Measurements from ENCODE around the gene PRPSAP2. TPM values are rescaled to one million over a fixed set of nuclear protein-coding genes. Genes with fewer than 3 reads are reported as not detected.

PRPSAP2 gene
- total RNA-seq, 4 donors from 2014 or later: 19.2 to 29.1 (median 22.3) TPM

DNA sequence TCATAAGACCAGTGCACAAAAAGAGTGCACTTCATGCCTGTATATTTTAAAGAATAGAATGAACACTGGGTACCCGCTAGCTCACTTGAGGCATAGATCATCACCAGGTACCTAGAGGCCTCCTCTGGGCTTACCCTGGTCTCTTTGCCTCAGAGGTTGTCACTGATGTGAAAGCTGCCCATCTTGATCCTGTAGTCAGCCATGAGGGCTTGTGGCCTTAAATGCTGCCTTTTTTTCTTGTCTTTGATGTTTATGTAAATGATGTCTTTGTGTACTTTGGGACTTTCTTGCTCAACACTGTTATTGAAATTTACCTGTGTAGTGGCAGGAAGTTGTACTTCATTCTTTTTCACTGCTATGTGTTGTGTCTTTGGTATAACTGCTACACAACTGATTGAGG, 67.3 kb downstream of the PRPSAP2 start:
- Histone ChIP-seq H3K9me3 (no peaks in the 10 kb centered on the region), H3K36me3 (peaks cover 8 to 31% (median 22%) of the 10 kb centered on the region in 4 donors), H3K4me3 (no peak overlapping the region), H3K27me3 (no peaks in the 10 kb centered on the region), H3K4me1 (peaks cover 13 to 34% (median 24%) of the 10 kb centered on the region in 4 donors), H3K27ac (replicated peaks in 1 of 4) (no peak overlapping the region)
- intact Hi-C loops (cut with DNase I): no loop called here
- DNase-seq (ENCODE audit: extremely low spot score): no peak
- WGBS: 89% methylated on average over 1 of the region's 1 CpG
- TF ChIP-seq POLR2A (IDR thresholded peaks at IDR 0.05; ENCODE audit: low read depth): no peak
- TF ChIP-seq POLR2AphosphoS5 (IDR thresholded peaks at IDR 0.05): no peak
- TF ChIP-seq, protein P1, sequence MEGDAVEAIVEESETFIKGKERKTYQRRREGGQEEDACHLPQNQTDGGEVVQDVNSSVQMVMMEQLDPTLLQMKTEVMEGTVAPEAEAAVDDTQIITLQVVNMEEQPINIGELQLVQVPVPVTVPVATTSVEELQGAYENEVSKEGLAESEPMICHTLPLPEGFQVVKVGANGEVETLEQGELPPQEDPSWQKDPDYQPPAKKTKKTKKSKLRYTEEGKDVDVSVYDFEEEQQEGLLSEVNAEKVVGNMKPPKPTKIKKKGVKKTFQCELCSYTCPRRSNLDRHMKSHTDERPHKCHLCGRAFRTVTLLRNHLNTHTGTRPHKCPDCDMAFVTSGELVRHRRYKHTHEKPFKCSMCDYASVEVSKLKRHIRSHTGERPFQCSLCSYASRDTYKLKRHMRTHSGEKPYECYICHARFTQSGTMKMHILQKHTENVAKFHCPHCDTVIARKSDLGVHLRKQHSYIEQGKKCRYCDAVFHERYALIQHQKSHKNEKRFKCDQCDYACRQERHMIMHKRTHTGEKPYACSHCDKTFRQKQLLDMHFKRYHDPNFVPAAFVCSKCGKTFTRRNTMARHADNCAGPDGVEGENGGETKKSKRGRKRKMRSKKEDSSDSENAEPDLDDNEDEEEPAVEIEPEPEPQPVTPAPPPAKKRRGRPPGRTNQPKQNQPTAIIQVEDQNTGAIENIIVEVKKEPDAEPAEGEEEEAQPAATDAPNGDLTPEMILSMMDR (IDR thresholded peaks at IDR 0.05): no peak
- no peak for TF ChIP-seq EP300 (IDR thresholded peaks at IDR 0.05)

GRCh38 chr17:18928628-18929125, 70.7 kb downstream of the PRPSAP2 start:
- Histone ChIP-seq H3K9me3 (no peaks in the 10 kb centered on the region), H3K27ac (replicated peaks in 1 of 4) (no peak overlapping the region), H3K27me3 (no peaks in the 10 kb centered on the region), H3K4me3 (no peak overlapping the region), H3K36me3 (peaks cover 20 to 52% (median 35%) of the 10 kb centered on the region in 4 donors), H3K4me1 (peaks cover 0 to 7% (median 3%) of the 10 kb centered on the region in 4 donors)
- intact Hi-C loops (cut with DNase I): no loop called here
- DNase-seq (ENCODE audit: extremely low spot score): no peak
- TF ChIP-seq, protein P1 (IDR thresholded peaks at IDR 0.05): no peak
- TF ChIP-seq EP300 (IDR thresholded peaks at IDR 0.05) (no peak), POLR2A (IDR thresholded peaks at IDR 0.05; ENCODE audit: low read depth) (no peak), POLR2AphosphoS5 (IDR thresholded peaks at IDR 0.05) (no peak)
- 94% methylated on average over 9 of the region's 9 CpGs for WGBS

- TF ChIP-seq POLR2AphosphoS5 (IDR thresholded peaks at IDR 0.05) (no peak), EP300 (IDR thresholded peaks at IDR 0.05) (no peak), POLR2A (IDR thresholded peaks at IDR 0.05; ENCODE audit: low read depth) (no peak)
- TF ChIP-seq, protein P1 (IDR thresholded peaks at IDR 0.05): no peak
- Histone ChIP-seq H3K9me3 (no peaks in the 10 kb centered on the region), H3K36me3 (peaks cover 20 to 44% (median 29%) of the 10 kb centered on the region in 4 donors), H3K27ac (replicated peaks in 1 of 4) (no peak overlapping the region), H3K4me1 (no peaks in the 10 kb centered on the region), H3K27me3 (no peaks in the 10 kb centered on the region), H3K4me3 (no peak overlapping the region)
- no peak for DNase-seq (ENCODE audit: extremely low spot score)
- intact Hi-C loops (cut with DNase I): no loop called here
- 78% methylated on average over 4 of the region's 5 CpGs for WGBS
Observed at GRCh38 chr17:18932360-18933055, 74.6 kb downstream of the PRPSAP2 start.

DNA sequence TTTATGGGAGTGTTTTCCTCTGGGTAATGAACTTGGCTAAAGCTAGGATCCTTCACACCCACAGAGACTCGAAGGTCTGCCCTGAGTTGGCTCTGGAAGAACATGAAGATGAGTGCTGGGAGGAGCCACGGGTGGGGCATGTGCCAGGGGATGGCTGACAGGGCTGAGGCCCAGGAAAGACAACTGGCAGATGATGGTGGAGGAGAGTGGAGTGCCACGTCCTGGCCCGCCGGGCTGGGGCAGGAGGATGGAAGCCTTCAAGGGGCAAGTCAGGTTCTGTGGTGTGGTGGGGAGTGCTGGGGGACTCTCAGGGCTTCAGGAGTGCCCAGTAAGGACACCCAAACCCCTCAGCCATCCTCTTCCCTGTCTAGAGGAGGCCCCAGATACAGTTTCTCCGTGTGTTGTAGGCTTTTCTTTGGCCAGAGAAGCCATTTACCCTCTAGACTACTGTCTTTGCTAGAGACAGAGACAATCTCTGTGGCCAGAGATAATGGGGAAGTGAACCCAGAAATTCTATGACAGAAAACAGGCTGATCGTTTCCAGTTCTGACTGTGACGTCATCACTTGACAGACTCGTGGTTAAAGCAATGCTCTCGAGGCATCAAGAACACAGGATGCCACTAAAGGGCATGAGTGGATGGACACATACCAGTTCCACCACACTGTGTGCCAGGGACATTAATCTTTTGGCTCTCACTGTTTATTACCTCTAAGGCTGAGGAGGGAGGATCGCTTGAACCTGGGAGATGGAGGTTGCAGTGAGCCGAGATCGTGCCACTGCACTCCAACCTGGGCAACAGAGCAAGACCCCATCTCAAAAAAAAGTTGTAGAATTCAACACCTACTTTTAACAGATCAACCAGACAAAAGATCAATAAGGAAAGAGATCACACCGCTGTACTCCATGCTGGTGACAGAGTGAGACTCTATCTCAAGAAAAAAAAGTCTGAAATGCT, 75.4 kb downstream of the PRPSAP2 start:
- no peak for DNase-seq (ENCODE audit: extremely low spot score)
- no peaks in the 10 kb centered on the region for H3K4me1 ChIP-seq
- 86% methylated on average over 11 of the region's 14 CpGs for WGBS
- intact Hi-C loops (cut with DNase I): no loop called here
- TF ChIP-seq EP300 (IDR thresholded peaks at IDR 0.05): no peak
- TF ChIP-seq POLR2A (IDR thresholded peaks at IDR 0.05; ENCODE audit: low read depth): no peak
- TF ChIP-seq, protein P1 (IDR thresholded peaks at IDR 0.05): no peak
- H3K27ac ChIP-seq (replicated peaks in 1 of 4): no peak overlapping the region
- H3K4me3 ChIP-seq: no peak overlapping the region
- H3K9me3 ChIP-seq: no peaks in the 10 kb centered on the region
- H3K27me3 ChIP-seq: no peaks in the 10 kb centered on the region
- H3K36me3 ChIP-seq: peaks cover 20 to 42% (median 29%) of the 10 kb centered on the region in 4 donors
